Amygdala (tissue), 56 donors: ENCODE results near the gene DNAH2.

ENCODE experiments used
- DNase-seq, 56 donors: peaks; one replicate each; lab custom pipeline; 2025; lab: John Stamatoyannopoulos, UW

Gene DNAH2

DNA sequence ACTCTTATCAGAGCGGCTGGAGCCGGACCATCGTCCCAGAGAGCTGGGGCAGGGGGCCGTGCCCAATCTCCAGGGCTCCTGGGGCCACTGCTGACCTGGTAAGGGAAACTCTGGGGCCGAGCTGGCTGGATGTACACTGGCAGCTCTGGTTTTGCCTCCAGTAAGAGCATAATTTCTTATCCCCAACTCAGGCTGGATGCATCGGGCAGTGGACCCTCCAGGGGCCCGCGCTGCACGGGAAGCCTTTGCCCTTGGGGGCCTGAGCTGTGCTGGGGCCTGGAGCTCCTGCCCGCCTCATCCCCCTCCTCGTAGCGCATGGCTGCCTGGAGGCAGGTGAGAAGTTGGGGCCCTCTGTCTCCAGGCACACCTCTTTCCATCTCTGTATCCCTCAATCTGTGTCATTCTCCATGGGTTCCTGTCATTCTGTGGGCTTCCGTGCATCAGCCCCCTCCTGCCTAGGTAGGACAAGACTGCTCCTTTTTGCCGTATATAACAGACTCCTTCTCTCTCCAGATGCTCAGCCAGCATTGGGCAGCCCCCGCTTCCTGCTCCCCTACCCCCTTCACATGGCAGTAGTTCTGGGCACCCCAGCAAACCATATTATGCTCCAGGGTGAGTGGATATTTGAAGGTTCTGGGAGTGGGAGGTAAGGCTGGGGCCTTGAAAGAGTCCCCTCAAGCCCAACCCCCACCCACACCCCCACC, 128.0 kb downstream of the DNAH2 start:
- no peak for DNase-seq

DNA sequence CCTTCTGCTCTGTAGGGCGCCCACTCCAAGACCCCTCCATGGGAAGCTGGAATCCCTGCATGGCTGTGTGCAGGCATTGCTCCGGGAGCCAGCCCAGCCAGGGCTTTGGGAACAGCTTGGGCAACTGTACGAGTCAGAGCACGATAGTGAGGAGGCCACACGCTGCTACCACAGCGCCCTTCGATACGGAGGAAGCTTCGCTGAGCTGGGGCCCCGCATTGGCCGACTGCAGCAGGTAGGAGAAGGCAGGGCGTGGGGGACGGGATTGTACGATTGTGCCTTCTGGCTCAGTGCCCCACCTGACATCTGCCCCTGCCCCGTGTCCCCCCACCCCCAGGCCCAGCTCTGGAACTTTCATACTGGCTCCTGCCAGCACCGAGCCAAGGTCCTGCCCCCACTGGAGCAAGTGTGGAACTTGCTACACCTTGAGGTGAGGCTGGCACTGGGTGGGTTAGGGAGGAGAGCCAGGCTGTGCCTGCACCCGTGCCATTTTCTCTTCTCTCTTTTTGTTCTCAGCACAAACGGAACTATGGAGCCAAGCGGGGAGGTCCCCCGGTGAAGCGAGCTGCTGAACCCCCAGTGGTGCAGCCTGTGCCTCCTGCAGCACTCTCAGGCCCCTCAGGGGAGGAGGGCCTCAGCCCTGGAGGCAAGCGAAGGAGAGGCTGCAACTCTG, 128.7 kb downstream of the DNAH2 start:
- no peak for DNase-seq

DNA sequence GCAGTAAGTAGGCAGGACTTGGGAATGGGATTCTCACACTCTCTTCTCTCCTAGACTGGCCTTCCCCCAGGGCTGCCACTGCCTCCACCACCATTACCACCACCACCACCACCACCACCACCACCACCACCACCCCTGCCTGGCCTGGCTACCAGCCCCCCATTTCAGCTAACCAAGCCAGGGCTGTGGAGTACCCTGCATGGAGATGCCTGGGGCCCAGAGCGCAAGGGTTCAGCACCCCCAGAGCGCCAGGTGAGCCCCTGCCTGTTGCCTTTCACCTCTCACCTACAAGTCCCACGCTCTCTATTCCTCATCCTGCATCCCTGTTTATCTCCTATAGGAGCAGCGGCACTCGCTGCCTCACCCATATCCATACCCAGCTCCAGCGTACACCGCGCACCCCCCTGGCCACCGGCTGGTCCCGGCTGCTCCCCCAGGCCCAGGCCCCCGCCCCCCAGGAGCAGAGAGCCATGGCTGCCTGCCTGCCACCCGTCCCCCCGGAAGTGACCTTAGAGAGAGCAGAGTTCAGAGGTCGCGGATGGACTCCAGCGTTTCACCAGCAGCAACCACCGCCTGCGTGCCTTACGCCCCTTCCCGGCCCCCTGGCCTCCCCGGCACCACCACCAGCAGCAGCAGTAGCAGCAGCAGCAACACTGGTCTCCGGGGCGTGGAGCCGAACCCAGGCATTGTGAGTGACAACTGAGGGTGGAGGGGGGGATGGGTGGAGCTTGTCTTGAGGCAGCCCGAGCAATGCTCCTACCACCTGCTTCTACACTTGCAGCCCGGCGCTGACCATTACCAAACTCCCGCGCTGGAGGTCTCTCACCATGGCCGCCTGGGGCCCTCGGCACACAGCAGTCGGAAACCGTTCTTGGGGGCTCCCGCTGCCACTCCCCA, 129.5 kb downstream of the DNAH2 start:
- no peak for DNase-seq

DNA sequence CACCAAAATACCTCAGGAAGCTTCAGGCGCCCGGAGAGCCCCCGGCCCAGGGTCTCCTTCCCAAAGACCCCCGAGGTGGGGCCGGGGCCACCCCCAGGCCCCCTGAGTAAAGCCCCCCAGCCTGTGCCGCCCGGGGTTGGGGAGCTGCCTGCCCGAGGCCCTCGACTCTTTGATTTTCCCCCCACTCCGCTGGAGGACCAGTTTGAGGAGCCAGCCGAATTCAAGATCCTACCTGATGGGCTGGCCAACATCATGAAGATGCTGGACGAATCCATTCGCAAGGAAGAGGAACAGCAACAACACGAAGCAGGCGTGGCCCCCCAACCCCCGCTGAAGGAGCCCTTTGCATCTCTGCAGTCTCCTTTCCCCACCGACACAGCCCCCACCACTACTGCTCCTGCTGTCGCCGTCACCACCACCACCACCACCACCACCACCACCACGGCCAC, 130.6 kb downstream of the DNAH2 start:
- no peak for DNase-seq

DNA sequence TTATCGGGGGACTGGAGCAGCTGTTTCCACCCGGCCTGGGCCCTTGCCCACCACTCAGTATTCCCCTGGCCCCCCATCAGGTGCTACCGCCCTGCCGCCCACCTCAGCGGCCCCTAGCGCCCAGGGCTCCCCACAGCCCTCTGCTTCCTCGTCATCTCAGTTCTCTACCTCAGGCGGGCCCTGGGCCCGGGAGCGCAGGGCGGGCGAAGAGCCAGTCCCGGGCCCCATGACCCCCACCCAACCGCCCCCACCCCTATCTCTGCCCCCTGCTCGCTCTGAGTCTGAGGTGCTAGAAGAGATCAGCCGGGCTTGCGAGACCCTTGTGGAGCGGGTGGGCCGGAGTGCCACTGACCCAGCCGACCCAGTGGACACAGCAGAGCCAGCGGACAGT, 131.2 kb downstream of the DNAH2 start:
- no peak for DNase-seq

DNA sequence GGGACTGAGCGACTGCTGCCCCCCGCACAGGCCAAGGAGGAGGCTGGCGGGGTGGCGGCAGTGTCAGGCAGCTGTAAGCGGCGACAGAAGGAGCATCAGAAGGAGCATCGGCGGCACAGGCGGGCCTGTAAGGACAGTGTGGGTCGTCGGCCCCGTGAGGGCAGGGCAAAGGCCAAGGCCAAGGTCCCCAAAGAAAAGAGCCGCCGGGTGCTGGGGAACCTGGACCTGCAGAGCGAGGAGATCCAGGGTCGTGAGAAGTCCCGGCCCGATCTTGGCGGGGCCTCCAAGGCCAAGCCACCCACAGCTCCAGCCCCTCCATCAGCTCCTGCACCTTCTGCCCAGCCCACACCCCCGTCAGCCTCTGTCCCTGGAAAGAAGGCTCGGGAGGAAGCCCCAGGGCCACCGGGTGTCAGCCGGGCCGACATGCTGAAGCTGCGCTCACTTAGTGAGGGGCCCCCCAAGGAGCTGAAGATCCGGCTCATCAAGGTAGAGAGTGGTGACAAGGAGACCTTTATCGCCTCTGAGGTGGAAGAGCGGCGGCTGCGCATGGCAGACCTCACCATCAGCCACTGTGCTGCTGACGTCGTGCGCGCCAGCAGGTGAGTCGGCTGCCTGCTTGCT, 131.7 kb downstream of the DNAH2 start:
- no peak for DNase-seq

DNA sequence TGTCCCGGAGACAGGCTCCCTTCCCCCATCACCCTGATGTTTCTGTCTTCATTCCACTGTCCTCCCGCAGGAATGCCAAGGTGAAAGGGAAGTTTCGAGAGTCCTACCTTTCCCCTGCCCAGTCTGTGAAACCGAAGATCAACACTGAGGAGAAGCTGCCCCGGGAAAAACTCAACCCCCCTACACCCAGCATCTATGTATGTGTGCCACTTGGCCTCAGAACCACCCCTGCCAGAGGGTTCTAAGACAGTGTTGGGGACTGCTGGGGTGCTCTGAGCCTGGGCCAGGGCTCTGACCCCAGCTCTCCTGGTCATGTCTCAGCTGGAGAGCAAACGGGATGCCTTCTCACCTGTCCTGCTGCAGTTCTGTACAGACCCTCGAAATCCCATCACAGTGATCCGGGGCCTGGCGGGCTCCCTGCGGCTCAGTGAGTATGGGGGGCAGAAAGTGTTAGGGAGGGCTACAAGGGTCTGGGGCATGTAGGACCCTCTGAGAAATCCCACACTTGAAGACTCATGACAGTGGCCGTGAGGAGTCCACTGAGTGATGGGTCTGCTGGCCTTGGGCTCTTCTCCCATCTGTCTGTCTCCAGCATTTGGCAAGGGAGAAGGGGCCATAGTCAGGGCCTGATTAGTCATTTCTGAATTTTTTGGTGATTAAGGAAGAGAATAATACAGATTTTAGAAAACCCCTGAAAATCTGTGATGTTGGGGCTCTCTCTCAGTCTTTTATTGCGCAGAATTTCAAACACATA, 132.4 kb downstream of the DNAH2 start:
- no peak for DNase-seq

DNA sequence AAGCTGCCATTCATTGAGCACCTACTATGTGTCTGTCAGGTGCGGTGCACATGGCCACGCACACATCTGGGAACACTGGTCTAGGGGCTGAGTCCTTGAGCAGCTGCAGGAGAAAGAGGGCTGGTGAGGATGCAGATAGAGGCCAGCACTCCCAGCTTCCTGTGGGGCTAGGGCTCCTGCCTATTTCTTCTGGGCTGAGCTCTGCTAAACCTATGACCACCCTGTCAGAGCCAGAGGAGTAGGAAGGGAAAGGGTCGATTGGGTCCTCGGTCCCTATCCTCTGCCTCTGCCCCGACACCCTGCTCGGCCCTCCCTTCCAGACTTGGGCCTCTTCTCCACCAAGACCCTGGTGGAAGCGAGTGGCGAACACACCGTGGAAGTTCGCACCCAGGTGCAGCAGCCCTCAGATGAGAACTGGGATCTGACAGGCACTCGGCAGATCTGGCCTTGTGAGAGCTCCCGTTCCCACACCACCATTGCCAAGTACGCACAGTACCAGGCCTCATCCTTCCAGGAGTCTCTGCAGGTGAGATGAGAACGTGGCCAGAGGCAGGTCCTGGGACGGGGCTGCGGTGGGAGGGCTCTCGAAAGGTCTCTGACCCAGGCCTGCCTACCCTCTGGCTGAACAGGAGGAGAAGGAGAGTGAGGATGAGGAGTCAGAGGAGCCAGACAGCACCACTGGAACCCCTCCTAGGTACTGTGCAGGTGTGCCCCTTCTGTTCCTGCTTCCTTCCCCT, 133.3 kb downstream of the DNAH2 start:
- DNase-seq: no peak

DNA sequence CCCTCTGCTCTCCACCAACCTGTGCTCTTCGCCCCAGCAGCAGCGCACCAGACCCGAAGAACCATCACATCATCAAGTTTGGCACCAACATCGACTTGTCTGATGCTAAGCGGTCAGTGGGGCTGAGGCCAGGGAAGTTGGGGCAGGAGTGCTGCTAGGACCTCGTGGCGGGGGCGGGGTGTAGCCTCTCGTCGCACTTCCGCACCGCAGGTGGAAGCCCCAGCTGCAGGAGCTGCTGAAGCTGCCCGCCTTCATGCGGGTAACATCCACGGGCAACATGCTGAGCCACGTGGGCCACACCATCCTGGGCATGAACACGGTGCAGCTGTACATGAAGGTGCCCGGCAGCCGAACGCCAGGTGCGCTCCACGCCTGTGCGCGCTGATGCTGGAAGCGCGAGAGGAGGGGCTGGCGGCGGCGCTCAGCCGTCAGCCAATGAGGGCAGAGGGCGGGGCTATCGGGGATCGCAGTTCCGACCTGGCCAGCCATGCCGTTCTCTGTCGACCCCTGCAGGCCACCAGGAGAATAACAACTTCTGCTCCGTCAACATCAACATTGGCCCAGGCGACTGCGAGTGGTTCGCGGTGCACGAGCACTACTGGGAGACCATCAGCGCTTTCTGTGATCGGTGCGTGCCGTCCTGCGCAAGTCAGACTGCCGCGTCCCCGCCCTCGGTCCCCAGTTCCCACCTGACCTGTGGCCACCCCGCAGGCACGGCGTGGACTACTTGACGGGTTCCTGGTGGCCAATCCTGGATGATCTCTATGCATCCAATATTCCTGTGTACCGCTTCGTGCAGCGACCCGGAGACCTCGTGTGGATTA, 134.1 kb downstream of the DNAH2 start:
- peak in 55 of 56 donors; percentile 23 to 90 (median 77) for DNase-seq

DNA sequence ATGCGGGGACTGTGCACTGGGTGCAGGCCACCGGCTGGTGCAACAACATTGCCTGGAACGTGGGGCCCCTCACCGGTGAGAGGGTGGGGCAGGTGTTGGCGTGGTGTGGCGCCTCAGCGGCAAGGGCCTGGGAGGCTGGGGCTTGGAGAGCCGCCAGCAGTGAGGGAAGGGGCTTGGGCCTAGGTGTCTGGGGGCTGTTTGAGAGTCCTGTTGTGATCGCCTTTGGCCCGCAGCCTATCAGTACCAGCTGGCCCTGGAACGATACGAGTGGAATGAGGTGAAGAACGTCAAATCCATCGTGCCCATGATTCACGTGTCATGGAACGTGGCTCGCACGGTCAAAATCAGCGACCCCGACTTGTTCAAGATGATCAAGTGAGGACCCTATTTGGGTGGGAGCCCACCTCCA, 134.7 kb downstream of the DNAH2 start:
- DNase-seq: no peak

DNA sequence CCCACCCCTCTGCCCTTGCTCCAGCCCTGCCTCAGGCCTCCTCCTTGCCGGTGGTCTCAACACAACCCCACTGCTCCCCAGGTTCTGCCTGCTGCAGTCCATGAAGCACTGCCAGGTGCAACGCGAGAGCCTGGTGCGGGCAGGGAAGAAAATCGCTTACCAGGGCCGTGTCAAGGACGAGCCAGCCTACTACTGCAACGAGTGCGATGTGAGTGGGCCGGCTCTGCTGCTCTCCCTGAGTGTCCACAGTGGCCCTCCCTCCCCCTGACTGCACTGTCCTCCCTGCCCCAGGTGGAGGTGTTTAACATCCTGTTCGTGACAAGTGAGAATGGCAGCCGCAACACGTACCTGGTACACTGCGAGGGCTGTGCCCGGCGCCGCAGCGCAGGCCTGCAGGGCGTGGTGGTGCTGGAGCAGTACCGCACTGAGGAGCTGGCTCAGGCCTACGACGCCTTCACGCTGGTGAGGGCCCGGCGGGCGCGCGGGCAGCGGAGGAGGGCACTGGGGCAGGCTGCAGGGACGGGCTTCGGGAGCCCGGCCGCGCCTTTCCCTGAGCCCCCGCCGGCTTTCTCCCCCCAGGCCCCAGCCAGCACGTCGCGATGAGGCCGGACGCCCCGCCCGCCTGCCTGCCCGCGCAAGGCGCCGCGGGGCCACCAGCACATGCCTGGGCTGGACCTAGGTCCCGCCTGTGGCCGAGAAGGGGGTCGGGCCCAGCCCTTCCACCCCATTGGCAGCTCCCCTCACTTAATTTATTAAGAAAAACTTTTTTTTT, 135.6 kb downstream of the DNAH2 start:
- no peak for DNase-seq

DNA sequence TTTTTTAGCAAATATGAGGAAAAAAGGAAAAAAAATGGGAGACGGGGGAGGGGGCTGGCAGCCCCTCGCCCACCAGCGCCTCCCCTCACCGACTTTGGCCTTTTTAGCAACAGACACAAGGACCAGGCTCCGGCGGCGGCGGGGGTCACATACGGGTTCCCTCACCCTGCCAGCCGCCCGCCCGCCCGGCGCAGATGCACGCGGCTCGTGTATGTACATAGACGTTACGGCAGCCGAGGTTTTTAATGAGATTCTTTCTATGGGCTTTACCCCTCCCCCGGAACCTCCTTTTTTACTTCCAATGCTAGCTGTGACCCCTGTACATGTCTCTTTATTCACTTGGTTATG, 136.1 kb downstream of the DNAH2 start:
- no peak for DNase-seq

DNA sequence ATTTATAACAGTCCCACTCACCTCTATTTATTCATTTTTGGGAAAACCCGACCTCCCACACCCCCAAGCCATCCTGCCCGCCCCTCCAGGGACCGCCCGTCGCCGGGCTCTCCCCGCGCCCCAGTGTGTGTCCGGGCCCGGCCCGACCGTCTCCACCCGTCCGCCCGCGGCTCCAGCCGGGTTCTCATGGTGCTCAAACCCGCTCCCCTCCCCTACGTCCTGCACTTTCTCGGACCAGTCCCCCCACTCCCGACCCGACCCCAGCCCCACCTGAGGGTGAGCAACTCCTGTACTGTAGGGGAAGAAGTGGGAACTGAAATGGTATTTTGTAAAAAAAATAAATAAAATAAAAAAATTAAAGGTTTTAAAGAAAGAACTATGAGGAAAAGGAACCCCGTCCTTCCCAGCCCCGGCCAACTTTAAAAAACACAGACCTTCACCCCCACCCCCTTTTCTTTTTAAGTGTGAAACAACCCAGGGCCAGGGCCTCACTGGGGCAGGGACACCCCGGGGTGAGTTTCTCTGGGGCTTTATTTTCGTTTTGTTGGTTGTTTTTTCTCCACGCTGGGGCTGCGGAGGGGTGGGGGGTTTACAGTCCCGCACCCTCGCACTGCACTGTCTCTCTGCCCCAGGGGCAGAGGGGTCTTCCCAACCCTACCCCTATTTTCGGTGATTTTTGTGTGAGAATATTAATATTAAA, 136.7 kb downstream of the DNAH2 start:
- no peak for DNase-seq

DNA sequence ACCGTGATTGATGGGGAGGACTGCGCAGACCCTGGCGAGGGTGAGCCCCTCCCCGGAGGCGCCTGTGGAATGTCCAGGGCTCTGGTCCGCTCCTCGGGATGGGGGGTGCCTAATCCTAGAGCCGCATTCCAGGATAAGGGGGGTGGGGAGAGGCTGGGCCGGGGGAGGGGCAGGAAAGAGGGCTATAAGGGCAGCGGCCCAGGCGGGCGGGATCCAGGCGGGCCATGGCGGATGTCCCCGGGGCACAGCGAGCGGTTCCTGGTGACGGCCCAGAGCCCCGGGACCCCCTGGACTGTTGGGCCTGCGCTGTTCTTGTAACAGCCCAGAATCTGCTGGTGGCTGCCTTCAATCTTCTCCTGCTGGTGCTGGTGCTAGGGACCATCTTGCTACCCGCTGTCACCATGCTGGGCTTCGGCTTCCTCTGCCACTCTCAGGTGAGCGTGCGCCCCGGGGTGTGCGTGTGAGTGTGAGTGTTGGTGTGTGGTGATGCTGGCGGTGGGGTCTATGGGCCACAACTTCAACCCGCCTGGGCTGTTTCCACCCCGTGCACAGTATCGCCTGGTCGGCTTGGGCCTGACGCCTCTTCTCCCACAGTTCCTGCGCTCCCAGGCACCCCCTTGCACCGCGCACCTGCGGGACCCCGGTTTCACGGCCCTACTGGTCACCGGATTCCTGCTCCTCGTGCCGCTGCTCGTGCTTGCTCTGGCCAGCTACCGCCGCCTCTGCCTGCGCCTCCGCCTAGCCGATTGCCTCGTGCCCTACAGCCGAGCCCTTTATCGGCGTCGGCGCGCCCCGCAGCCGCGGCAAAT, 137.5 kb downstream of the DNAH2 start, which contains the start of gene TMEM88:
Gene TMEM88, plus strand, starts transcription at position 216 of the 809 bp plus-strand sequence. Its CDS starts 9 bp downstream, at position 225.
- no peak for DNase-seq

DNA sequence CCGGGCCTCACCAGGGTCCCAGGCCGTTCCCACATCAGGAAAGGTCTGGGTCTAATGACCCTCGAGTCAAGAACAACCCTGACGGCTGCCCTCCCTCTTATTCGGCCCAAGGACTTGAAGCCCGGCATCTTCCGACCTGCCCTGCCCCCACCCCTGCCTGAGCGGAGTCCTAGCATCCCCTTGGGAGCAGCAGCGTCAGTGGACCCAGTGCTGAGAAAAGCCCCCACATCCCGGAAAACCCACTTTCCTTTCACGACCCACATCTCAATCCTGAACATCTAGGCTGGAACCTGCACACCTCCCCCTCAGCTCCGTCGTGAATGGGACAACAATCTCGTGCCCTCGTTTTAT, 138.1 kb downstream of the DNAH2 start:
- DNase-seq: no peak
